Dermis microvascular lymphatic vessel endothelial cell (primary cell): ENCODE measurements around the gene PPP1R14C. TPM values are rescaled to one million over a fixed set of nuclear protein-coding genes. Genes with fewer than 3 reads are reported as not detected.
"Not testable (repeated sequence)": the region's sequence is repeated elsewhere in the genome, so short reads cannot be mapped to it uniquely, and the experiment has no call there.

ENCODE experiments used
- DNase-seq, 2 donors: peaks; one replicate each; pipeline versions ENCODE4 v3.0.0 to v3.0.0-alpha.2; 2010; ENCODE audit warnings: low read depth in 2 of 2
- total RNA-seq: library from RNA; depleted of rRNA; stranded (reverse); fragments of >200 nt; gene quantifications from 2 replicates; pipeline ENCODE4 v1.2.1, GENCODE V29; 2014

The PPP1R14C gene
- total RNA-seq, 1 donor from 2014 or later: not detected

DNA sequence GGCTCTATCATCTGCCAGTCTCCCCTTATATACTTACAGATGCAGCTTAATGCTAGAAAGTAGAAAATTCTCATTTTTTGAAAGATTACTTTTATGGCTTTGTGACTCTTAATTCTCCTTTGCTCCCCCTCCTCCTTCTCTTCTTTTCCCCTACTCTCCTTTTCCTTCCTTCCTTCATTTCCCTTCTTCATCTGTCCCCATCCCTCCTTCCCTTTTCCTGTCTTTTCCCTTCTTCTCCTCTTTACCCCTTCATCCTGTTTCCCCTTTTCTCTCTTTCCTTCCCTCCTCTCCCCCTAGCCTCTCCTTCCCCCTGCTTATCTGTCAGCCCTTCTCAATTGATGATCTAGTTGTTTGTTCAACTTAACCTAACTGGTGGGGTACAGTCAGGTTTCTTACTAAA lies 71.5 kb downstream of the PPP1R14C start:
- no peak for DNase-seq

DNA sequence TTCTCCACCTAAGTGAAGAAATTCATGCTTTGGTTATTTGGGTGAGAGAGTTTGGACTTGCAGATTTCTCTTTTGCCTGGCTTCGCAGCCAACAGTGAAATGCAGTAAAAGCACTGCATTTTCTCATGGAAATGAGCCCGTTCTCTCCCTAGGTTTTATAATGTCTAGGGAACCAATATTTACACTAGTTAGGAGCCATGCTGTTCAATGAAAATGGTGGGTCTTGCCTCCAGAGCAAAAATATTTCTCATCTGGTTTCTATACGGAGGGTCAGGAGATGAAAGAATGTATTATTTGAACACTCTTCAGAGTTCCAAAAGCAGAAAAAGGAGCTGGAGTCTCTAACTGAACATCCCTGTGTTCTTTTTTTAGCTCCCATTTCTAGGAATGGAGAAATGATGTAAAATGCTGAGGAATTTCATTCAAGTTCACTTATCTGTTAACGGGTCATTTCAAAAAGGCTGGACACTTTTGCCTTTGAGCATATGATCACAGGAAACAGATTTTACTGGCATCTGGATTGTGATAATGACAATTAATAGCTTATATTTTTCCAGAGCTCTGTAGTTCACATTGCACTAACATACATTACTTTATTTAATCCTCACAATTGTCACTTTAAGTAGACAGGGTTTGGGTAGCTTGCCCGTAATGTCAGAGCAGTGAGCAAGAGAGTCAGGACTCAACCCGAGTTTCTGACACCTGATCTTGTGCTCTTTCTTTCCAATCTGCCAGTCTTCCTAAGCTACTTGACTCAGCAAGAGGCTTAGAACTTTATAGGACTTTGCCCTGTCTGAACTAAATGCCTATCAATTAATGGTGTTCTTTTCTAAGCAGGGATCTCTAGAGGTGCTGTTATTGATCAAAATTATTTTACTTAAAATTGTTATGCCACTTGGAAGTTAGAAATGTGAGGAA lies 78.0 kb downstream of the PPP1R14C start:
- no peak for DNase-seq

DNA sequence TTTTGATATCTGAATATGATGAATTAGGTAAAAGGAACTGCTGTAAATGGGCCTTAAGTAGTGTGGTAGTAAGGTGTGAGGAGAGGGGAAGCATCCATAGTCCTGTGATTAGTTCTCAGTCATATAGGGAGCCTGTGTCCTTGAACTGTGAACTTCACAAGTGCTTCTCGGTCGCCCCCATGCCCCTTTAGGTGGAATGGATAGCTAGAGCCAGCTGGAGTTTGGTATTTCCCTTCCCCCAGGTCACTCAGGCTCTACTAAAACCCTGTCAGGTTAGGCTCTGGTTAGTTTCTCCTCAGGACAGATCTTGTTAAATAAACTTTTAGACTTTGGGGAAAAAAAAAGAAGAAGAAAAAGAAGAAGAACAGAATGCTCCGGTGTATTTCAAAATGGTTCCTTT lies 82.0 kb downstream of the PPP1R14C start:
- DNase-seq: no peak

DNA sequence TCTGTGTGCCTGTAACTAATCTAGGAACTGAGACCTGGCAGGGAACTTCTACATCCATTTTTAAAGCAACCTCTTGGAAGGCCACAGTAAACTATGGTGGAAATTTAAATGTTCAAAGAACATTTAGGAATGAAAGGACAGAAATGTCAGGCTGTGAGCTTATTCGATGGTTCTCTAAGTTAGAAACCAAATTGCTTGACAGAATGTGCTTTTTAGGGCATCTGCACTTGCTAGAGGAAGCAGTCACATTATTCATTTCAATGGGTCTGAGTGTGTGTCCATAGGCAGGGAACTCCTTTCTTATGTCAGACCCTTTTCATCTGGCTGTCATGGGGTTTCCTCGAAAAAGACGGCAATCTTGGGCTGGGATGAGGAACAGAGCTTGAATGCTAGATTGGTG lies 84.4 kb downstream of the PPP1R14C start:
- no peak for DNase-seq

DNA sequence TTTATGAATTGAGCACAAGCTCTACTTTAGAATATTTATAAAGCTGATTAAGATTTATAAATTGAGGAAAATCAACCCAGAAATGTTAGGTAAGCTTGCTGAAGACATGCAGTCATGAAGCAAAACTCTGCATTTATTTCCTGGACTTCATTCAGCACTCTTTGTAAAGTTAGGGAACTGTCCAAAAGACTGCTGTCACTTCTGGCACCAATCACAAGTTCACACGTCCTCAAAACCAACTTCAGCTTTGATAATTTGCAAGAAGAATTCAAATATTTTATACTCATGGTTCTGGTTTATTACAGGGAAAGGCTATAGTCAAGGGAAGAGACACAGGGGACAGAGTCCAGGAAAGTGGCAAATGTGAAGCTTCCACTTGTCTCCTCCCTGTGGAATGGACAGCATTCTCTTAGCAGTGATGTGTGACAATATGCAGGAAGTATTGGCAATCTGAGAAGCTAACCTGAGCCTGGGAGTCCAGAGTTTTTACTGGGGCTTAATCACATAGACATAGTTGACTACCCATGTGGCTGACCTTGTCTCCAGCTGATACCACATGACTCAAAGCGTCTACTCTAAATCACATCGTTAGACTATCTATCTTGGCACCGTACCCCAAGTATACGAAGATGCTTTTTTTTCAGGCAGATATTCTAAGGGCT lies 85.4 kb downstream of the PPP1R14C start:
- no peak for DNase-seq

DNA sequence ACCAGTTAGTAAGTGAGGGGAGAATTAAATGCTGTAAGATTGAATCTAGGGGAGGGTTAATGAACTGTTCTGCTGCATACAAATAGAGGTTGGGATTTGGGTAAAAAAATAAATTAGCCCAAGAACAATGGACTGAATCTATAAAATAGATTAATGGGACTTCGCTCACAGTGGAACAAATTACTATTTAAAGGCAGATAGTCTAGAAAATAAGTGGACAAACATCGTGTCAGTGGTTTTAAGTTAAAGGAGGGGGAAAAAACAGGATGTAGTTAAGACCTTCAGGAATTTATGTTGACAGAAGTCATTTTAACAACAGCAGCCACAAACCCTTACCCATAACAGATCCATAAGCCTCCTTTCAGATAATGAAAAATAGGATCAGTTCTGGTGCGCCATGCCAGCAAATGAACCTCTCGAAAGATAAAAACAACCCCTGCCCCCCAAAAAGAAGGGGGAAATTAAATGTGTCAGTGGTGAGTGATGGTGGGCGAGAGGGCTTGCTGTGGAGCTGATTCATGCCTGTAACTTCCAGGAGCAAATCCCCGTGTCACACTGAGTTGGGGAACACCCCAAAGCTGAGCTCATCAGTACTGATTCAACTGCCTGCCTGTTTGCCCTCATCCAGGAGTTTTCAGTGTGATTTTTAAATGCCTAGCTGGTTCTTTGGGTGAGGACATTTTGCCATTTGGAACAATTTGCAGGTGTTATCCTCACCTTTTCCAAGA lies 86.8 kb downstream of the PPP1R14C start:
- no peak for DNase-seq

DNA sequence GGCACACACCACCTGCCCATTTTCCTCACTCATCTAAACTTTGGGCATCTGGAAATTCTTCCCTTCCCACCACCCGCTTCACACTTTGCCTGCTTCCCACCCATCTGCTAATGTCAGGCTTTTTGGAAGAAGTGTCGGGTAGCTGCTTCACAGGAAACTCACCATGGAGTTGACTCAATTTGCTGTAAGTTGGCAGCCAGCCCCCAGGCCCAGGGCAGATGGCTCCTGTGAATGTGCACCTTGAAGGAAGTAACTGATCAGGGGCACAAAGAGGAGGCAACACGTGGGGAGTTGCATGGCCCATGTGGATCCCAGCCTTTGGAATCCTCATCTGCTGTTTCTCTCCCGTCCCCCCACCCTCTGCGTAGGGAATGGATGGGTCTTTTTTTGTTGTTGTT lies 87.3 kb downstream of the PPP1R14C start:
- DNase-seq: no peak

DNA sequence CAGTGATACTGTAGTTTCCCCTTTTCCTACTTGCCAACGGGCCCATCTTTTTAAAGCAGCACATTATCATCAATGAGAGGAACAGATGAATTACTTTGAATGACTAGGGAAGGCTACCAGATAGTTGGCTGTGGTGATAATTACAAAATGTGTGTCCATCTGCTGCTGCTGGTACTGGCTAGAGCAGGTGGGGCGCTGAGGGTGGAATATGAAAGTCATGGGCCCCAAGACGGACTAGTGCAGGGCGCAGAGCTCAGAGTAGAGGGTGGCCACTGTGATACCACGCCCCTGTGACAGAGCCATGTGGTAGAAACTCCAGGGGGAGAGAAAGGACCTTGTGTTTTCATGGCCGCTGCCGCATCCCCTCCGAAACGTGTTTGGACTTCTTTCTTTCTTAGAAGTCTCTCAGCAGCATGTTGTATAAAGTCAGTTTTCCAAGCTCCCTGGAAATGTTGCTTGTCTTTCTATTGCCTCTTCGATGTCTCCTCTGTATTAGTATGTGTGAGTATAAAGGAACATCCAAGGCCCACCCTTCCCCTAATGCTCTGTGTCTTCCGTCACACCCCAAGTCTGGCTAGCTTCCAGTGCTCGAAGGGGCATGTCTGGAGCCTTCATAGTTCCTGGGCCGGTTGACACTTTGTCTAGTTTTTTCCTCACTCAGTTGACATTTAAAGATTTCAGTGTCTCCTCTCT lies 88.1 kb downstream of the PPP1R14C start:
- DNase-seq: no peak

DNA sequence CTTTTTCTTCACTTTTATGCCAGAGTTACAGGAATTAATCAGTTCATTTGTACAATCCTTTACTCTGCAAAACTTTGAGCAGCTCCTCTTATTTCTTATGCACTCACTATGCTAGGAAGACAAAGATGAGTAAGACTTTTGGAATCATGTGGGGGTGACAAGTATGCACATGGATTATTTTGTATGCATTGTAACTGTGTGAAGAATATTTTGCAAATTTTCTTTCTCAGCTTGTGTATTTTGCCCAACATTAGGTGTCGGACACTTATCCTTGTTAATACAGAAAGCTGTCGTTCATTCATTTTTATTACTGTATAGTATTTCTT lies 88.6 kb downstream of the PPP1R14C start:
- no peak for DNase-seq

DNA sequence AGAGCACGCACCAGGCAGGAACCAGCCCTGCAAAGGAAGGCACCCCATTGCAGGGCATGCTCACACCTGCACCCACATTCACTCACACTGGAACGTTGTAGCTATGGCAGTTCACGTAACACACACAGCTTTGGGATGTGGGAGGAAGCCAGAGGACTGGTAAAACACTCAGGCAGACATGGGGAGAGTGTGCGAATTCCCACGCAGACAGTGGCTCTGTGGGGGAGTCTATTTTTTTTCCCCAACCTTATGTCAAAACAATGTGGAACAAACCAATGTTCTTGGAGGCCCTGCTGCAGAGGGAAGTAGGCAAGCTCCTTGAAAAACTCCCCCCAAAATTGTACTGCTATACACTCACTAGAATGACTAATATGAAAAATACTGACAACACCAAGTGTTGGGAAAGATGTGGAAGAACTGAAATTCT lies 91.0 kb downstream of the PPP1R14C start:
- DNase-seq: no peak

DNA sequence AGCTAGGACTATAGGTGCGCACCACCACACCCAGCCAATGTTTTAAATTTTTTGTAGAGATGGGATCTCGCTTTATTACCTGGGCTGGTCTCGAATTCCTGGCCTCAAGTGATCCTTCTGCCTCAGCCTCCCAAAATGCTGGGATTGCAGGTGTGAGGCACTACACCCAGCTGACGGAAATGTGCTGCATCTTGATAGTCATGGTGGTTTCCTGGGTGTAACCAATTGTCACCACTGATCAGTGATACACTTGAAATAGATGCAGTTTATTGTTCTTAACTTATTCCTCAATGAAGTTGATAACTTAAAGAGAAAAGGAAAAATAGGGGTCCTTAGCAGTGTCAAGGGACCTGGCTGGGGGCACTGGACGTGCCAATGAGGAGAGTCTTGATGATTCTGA lies 92.4 kb downstream of the PPP1R14C start:
- DNase-seq: no peak

DNA sequence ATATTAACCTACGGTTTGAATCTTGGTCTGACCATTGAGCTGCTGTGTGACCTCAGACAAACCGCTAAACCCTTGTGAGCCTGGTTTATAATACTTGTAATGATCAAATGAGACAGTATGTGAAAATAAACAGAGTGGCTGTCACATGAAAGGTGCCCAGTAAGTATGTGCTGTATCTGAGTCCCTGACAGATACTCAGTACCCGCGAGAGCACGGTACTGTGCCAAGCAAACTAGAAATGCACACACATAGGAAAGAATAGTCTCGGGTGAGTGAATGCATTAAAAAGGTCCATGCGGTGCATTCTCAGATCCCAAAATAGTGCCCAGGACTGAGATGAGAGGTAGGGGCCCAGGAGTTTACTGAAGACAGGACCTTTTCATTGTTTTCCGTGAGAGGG lies 93.3 kb downstream of the PPP1R14C start:
- no peak for DNase-seq

DNA sequence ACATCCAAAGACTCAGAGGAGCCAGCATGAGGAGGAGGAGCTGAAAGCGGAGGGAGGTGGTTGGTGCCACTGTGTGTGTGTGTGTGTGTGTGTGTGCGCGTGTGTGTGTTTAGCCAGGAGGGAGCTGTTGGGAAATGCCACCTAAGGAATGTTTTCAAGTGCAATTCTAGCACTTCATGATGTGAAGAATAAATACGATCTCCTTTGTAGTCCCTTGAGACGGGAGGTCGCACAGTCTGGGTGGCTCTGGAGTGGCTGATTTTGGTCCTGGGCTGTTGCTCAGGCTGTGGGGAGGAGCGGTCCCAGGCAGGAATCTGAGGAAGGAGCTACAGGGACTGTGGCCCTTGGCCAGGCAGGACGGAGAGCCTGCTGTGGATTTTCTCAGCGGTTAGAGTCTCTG lies 93.7 kb downstream of the PPP1R14C start:
- DNase-seq: no peak

DNA sequence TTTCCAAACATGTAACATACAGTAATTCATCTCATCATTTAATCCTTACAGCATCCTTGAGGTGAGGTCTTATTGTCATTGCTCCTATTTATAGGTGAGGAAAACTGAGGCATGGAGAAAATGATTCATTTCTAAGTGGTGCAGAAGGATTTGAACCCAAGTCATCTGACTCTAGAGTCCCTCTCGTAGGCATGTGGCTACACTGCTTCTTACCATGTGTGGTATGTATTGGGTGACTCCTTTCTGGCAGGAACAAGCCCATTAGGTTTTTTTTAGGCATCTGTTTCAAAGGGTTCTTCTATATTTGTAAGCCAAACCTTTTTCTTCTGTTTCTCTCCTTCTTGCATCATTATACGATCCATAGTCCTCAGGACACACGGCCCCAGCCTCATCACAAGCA lies 94.8 kb downstream of the PPP1R14C start:
- no peak for DNase-seq

DNA sequence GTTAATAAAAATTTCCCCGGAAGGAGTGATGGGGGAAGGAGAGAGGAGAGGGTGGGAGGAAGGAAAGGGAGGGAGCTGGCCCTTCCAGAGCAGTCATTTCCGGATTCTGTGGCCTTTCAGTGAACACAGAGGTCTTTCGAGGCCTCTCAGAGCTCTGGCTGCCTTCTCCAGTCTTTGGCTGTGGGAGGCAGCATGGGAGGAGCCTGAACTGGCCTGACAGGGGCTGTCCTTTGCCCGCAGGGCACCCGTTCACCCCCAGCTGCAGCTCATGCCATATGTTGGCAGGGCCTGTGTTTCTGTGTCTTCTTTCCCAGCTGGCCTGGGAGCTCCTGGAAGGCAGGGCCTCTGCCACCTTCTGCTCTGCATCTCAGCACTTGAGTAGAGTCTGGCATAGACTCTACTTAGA lies 95.5 kb downstream of the PPP1R14C start:
- peak in 1 of 2 donors; percentile 3 for DNase-seq

DNA sequence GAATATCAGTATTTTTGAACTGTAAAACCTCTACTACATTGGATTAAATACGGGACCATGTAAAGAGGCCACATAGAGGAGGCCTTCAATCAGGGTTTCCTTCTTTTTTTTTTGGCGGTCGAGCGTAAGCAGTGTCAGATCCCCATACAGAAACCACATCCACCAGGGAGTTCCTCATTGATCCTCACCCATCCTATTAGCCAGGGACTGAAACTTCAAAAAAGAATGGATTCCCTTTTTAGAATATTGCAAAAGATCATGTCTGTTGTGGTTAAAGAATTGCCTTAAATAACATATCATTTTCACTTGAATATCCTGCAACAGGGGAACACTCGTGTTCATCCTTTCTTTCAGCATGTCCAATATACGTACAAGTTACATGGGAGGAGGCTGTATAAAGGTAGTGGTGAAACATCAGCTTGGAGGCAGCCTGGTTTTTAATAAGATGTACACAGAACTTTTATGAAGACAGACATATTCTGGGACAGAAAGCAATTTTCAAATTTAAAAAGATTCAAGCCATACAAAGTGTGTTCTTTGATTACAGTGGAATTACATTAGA lies 96.1 kb downstream of the PPP1R14C start:
- DNase-seq: no peak

DNA sequence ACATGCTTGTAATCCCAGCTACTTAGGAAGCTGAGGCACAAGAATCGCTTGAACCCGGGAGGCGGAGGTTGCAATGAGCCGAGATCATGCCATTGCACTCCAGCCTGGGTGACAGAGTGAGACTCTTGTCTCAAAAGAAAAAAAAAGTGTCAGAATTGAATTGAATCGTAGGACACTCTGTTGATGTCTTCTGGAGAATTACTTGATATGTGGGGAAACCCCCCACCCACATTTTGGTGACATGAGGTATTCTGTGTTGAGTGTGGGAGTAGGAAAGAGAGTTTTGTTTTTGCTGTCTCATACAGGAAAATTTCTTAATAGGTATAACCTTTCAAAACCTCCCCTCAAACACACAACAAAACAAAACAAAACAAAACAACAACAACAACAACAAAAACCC lies 98.9 kb downstream of the PPP1R14C start:
- not testable (repeated sequence) for DNase-seq

DNA sequence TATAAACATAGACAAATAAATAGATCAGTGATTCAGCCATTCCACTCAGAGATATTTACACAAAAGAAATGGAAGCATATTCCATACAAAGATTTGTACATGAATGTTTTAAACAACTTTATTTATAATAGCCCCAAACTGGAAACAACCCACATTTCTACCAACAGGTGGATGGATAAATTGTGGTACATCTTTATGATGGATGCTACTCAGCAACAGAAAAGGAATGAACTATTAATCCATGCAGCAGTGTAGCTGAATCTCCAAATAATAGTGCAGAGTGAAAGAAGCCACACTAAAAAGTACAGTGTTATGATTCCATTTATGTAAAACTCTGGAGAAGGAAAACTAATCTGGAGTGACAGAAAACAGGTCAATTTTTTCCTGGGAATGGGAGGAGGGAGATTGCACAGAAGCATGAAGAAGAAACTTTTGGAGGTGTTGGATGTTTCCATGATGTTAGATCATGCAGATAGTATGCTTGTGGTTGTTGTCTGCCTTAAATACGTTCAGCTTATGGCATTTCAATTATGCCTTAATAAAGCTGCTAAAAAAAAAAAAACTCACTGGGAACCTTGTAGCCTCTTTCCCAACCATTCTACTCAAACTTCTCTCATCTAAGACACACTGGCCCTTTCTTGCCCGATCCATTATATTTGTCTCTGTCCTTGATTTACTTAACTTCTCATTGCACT lies 100.9 kb downstream of the PPP1R14C start:
- no peak for DNase-seq

DNA sequence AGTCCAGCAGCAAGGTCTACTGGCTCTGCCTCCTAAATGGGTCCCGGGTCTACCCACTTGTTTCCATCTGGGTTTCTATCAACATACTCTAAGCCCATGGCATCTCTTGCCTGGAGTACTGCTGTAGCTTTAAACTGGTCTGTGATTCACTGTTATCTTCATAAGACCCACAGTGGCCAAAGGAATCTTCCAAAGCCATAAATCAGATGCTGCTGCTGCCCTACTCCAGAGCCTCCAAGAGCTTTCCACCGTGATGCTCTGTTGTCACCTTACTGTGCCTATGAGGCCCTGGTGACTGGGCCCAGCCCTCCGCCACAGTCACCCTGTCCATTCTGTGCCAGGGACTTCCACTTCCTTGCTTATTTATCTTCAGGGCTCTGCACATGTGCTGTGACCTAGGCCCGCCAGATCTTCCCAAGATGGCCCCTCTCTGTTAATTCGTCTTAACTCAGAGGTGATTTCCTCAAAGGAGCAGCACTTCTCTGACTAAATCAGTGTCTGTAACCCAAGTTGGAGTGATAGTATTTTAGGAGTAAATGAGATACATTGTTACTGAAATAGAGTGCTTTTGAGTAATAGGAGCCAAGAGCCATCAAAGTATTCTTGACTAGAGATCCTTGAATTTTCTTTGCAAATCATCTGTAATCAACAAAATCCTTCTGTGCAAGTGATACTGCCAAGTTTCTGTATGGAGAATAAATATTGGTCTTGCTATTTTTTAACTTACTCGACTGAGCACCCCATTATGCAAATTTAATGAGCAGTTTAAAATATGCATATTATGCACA lies 102.5 kb downstream of the PPP1R14C start:
- DNase-seq: no peak

DNA sequence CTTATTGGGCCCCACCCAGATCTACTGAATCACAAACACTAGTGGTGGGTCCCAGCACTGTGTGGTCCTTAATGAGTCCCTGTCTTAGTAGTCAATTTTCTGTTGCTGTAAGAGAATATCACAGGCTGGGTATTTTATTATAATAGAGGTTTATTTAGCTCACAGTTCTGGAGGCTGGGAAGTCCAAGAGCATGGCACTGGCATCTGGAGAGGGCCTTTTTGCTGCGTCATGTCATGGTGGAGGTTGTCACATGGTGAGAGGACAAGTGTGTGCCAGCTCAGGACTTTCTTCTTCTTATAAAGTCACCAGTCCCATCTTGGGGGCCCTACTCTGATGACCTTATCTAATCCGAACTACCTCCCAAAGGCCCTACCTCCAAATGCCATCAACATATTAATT lies 105.0 kb downstream of the PPP1R14C start:
- no peak for DNase-seq
